SK-N-SH treated with all-trans-retinoic acid at 6 μM for 48 hours (cell line): ENCODE measurements around the gene BCAR3.

ENCODE experiments used
- ARNTL ChIP-seq: fragments of 450-650 bp; formaldehyde crosslinking; IDR thresholded peaks from 2 replicates; pipeline ENCODE4 v1.5.0; 2020; ENCODE audit warnings: low read depth, mild to moderate bottlenecking, moderate library complexity, borderline replicate concordance
- BACH2 ChIP-seq: fragments of 250-450 bp; sonication (Bioruptor Pico); IDR thresholded peaks from 2 replicates; pipeline ENCODE4 v1.9.0; 2021; ENCODE audit warnings: mild to moderate bottlenecking, borderline replicate concordance
- ISL1 ChIP-seq: fragments of 250-450 bp; sonication (Bioruptor Pico); IDR thresholded peaks from 2 replicates; pipeline ENCODE4 v2.1.2; 2022; ENCODE audit warnings: mild to moderate bottlenecking, moderate library complexity
- PPARA ChIP-seq: fragments of 250-450 bp; sonication (Bioruptor Pico); IDR thresholded peaks from 2 replicates; pipeline ENCODE4 v1.5.0; 2020; ENCODE audit warnings: mild to moderate bottlenecking, borderline replicate concordance
- TSHZ2 ChIP-seq: fragments of 250-450 bp; sonication (Bioruptor Pico); IDR thresholded peaks from 2 replicates; pipeline ENCODE4 v1.5.0; 2020; ENCODE audit warnings: mild to moderate bottlenecking, moderate library complexity
- ZC3H10 ChIP-seq: fragments of 250-450 bp; sonication (Bioruptor Pico); IDR thresholded peaks from 2 replicates; pipeline ENCODE4 v1.5.1; 2021; ENCODE audit warnings: mild to moderate bottlenecking, moderate library complexity
- ZFP3 ChIP-seq: fragments of 250-450 bp; sonication (Bioruptor Pico); IDR thresholded peaks from 2 replicates; pipeline ENCODE4 v1.5.0; 2020; ENCODE audit warnings: mild to moderate bottlenecking, moderate library complexity
- TF ChIP-seq, protein P1 (sequence below): fragments of 250-450 bp; sonication (Bioruptor Pico); IDR thresholded peaks from 2 replicates; pipeline ENCODE4 v1.5.1; 2020; ENCODE audit warnings: low read depth, mild to moderate bottlenecking, moderate library complexity
- TF ChIP-seq, protein P2 (sequence below): fragments of 250-450 bp; sonication (Bioruptor Pico); IDR thresholded peaks from 2 replicates; pipeline ENCODE4 v1.8.0; 2020; ENCODE audit warnings: mild to moderate bottlenecking, moderate library complexity, borderline replicate concordance

DNA sequence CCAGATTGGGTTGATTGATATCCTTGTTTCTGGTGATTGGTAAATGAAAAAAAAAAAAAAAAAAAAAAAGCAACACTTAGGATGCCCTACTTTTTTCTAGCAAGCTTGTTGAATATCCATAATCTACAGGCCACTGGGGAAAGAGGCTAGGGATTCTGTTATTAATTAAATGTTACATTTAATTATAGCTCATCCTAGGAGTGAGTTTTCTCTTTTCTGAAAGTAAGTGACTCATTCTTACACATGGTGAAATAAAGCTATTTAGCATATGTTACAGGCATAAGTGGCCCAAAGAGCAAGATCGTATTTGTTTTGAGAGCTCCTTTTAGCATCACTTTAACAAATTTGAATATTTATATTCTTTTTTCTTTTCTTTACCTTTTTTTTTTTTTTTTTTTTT lies 139.2 kb downstream of the BCAR3 start:
- TF ChIP-seq BACH2 (CRISPR knock-in tag) (no peak), TSHZ2 (CRISPR knock-in tag) (no peak), ZFP3 (no peak), ISL1 (CRISPR knock-in tag) (no peak), ZC3H10 (CRISPR knock-in tag) (no peak), ARNTL (CRISPR knock-in tag) (no peak), PPARA (CRISPR knock-in tag) (no peak)
- TF ChIP-seq, protein P1, sequence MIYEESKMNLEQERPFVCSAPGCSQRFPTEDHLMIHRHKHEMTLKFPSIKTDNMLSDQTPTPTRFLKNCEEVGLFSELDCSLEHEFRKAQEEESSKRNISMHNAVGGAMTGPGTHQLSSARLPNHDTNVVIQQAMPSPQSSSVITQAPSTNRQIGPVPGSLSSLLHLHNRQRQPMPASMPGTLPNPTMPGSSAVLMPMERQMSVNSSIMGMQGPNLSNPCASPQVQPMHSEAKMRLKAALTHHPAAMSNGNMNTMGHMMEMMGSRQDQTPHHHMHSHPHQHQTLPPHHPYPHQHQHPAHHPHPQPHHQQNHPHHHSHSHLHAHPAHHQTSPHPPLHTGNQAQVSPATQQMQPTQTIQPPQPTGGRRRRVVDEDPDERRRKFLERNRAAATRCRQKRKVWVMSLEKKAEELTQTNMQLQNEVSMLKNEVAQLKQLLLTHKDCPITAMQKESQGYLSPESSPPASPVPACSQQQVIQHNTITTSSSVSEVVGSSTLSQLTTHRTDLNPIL = no peak
- TF ChIP-seq, protein P2, sequence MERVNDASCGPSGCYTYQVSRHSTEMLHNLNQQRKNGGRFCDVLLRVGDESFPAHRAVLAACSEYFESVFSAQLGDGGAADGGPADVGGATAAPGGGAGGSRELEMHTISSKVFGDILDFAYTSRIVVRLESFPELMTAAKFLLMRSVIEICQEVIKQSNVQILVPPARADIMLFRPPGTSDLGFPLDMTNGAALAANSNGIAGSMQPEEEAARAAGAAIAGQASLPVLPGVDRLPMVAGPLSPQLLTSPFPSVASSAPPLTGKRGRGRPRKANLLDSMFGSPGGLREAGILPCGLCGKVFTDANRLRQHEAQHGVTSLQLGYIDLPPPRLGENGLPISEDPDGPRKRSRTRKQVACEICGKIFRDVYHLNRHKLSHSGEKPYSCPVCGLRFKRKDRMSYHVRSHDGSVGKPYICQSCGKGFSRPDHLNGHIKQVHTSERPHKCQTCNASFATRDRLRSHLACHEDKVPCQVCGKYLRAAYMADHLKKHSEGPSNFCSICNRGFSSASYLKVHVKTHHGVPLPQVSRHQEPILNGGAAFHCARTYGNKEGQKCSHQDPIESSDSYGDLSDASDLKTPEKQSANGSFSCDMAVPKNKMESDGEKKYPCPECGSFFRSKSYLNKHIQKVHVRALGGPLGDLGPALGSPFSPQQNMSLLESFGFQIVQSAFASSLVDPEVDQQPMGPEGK (CRISPR knock-in tag) = no peak
